Neural cell (in vitro differentiated cells): ENCODE measurements around the gene CES2. TPM values are rescaled to one million over a fixed set of nuclear protein-coding genes. Genes with fewer than 3 reads are reported as not detected.

Experiments
- H2AFZ ChIP-seq: fragments of 200-600, 300-800 bp; sonication (generic), shearing (Covaris generic); 2 replicates; pipeline ENCODE4 v1.6.0; 2014; ENCODE audit warnings: low read depth, mild to moderate bottlenecking, antibody characterized with exemption, low read length, moderate library complexity
- H3F3A ChIP-seq: fragments of 200-600 bp; shearing (Covaris generic); 2 replicates; pipeline ENCODE4 v1.6.1; 2016; ENCODE audit warnings: mild to moderate bottlenecking, moderate library complexity, mixed read lengths, antibody characterized with exemption, low read length; ENCODE audit not compliant: insufficient read depth, poor library complexity, severe bottlenecking
- H3K27ac ChIP-seq: fragments of 200-600, 300-800 bp; sonication (generic), shearing (Covaris generic); 2 replicates; pipeline ENCODE4 v1.5.1; 2014; ENCODE audit warnings: mild to moderate bottlenecking, low read length, moderate library complexity
- H3K27me3 ChIP-seq: fragments of 300-800, 200-600 bp; sonication (generic), shearing (Covaris generic); 2 replicates; pipeline ENCODE4 v1.6.0; 2014; ENCODE audit warnings: mild to moderate bottlenecking, low read depth, low read length, moderate library complexity; ENCODE audit not compliant: insufficient read depth
- H3K36me3 ChIP-seq: fragments of 300-800, 200-600 bp; sonication (generic), shearing (Covaris generic); 2 replicates; pipeline ENCODE4 v1.5.1; 2014; ENCODE audit warnings: mild to moderate bottlenecking, antibody characterized with exemption, low read length, moderate library complexity; ENCODE audit not compliant: insufficient read depth
- H3K4me2 ChIP-seq: fragments of 300-800, 200-600 bp; sonication (generic), shearing (Covaris generic); 2 replicates; pipeline ENCODE4 v1.6.0; 2014; ENCODE audit warnings: mild to moderate bottlenecking, low read length
- H3K4me3 ChIP-seq: fragments of 300-800, 200-600 bp; sonication (generic), shearing (Covaris generic); 2 replicates; pipeline ENCODE4 v1.5.1; 2014; ENCODE audit warnings: mild to moderate bottlenecking, low read length, moderate library complexity
- H3K79me2 ChIP-seq: fragments of 200-600 bp; shearing (Covaris generic); replicated peaks from 2 replicates; pipeline ENCODE4 v1.6.0; 2014; ENCODE audit warnings: mild to moderate bottlenecking, low read length, moderate library complexity; ENCODE audit not compliant: insufficient read depth
- H3K9ac ChIP-seq: fragments of 300-800, 200-600 bp; sonication (generic), shearing (Covaris generic); 2 replicates; pipeline ENCODE4 v1.6.1; 2016; ENCODE audit warnings: mild to moderate bottlenecking, low read length, mixed read lengths
- H3K9me2 ChIP-seq: fragments of 200-600 bp; shearing (Covaris generic); 2 replicates; pipeline ENCODE4 v1.6.1; 2016; ENCODE audit warnings: mild to moderate bottlenecking, low read length, mixed read lengths; ENCODE audit not compliant: insufficient read depth
- H3K9me3 ChIP-seq: fragments of 200-600, 300-800 bp; sonication (generic), shearing (Covaris generic); 2 replicates; pipeline ENCODE4 v1.6.1; 2016; ENCODE audit warnings: mild to moderate bottlenecking, mixed run types, low read length, moderate library complexity, mixed read lengths
- H4K20me1 ChIP-seq: fragments of 200-600 bp; shearing (Covaris generic); 2 replicates; pipeline ENCODE4 v1.6.1; 2016; ENCODE audit warnings: mild to moderate bottlenecking, mixed run types; ENCODE audit not compliant: insufficient read depth
- EP300 ChIP-seq: fragments of 450-650 bp; conservative IDR thresholded peaks from 2 replicates; pipeline ENCODE4 v1.6.1; 2014; ENCODE audit warnings: antibody characterized with exemption, mild to moderate bottlenecking, moderate library complexity; ENCODE audit not compliant: poor library complexity, severe bottlenecking
- EZH2 ChIP-seq: fragments of 200-600, 300-800 bp; shearing (Covaris generic), sonication (generic); IDR thresholded peaks from 2 replicates; pipeline ENCODE4 v1.6.1; 2014; ENCODE audit warnings: antibody characterized with exemption, low read length, borderline replicate concordance, mild to moderate bottlenecking; ENCODE audit not compliant: insufficient read depth, poor library complexity, severe bottlenecking
- MXI1 ChIP-seq: fragments of 450-650 bp; conservative IDR thresholded peaks from 2 replicates; pipeline ENCODE4 v1.6.1; 2014; ENCODE audit warnings: antibody characterized with exemption, mild to moderate bottlenecking; ENCODE audit not compliant: poor library complexity, severe bottlenecking
- POLR2AphosphoS5 ChIP-seq: IDR thresholded peaks from 2 replicates; pipeline ENCODE4 v1.6.1; 2012
- RAD21 ChIP-seq: fragments of 450-650 bp; conservative IDR thresholded peaks from 2 replicates; pipeline ENCODE4 v1.6.1; 2014; ENCODE audit warnings: antibody characterized with exemption, mild to moderate bottlenecking, moderate library complexity
- SMC3 ChIP-seq: fragments of 450-650 bp; conservative IDR thresholded peaks from 2 replicates; pipeline ENCODE4 v1.6.1; 2014; ENCODE audit warnings: antibody characterized with exemption, mild to moderate bottlenecking, moderate library complexity; ENCODE audit not compliant: poor library complexity
- TAF1 ChIP-seq: IDR thresholded peaks from 2 replicates; pipeline ENCODE4 v1.6.1; 2012; ENCODE audit warnings: low read depth
- polyA plus RNA-seq: library from polyadenylated mRNA; depleted of rRNA; stranded (reverse); fragments of >200 nt; gene quantifications from 2 replicates; pipeline ENCODE4 v1.2.3, GENCODE V29; 2014
- TF ChIP-seq, protein P1 (sequence below): IDR thresholded peaks from 2 replicates; pipeline ENCODE4 v1.6.1; 2012; ENCODE audit warnings: borderline replicate concordance
- TF ChIP-seq, protein P2 (sequence below): fragments of 450-650 bp; IDR thresholded peaks from 2 replicates; pipeline ENCODE4 v1.5.1; 2014; ENCODE audit warnings: antibody characterized with exemption, mild to moderate bottlenecking, moderate library complexity; ENCODE audit not compliant: poor library complexity, severe bottlenecking

The CES2 gene
- polyA plus RNA-seq, 1 donor from 2014 or later = 22.9 TPM

DNA sequence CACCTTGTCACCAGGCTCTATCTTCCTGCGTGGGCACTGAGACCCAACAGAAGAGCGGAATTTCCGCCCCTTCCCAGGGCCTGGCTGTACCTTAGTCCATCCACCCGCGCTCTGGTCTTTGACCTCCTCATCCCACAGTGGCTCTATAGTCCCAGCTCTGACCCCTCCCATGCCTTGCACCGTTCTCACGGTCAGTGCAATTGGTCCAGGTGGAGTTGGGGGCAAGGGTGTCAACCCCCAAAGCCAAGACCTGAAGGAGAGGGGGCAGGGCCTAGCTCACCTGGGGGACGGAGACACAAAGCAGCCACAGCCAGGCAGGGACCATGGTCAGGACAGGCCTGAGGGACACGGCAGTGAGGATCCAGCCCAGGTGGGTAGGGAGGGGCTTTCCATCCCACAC, 17.6 kb upstream of the CES2 start:
- Histone ChIP-seq H3F3A (no peaks in the 10 kb centered on the region), H3K4me3 (no peak overlapping the region), H3K4me2 (no peak overlapping the region), H4K20me1 (no peaks in the 10 kb centered on the region), H3K9me3 (no peaks in the 10 kb centered on the region), H3K79me2 (no peaks in the 10 kb centered on the region), H3K9me2 (no peaks in the 10 kb centered on the region), H3K27ac (no peak overlapping the region), H3K27me3 (no peaks in the 10 kb centered on the region), H2AFZ (no peak overlapping the region), H3K36me3 (no peaks in the 10 kb centered on the region), H3K9ac (no peak overlapping the region)
- TF ChIP-seq, protein P1, sequence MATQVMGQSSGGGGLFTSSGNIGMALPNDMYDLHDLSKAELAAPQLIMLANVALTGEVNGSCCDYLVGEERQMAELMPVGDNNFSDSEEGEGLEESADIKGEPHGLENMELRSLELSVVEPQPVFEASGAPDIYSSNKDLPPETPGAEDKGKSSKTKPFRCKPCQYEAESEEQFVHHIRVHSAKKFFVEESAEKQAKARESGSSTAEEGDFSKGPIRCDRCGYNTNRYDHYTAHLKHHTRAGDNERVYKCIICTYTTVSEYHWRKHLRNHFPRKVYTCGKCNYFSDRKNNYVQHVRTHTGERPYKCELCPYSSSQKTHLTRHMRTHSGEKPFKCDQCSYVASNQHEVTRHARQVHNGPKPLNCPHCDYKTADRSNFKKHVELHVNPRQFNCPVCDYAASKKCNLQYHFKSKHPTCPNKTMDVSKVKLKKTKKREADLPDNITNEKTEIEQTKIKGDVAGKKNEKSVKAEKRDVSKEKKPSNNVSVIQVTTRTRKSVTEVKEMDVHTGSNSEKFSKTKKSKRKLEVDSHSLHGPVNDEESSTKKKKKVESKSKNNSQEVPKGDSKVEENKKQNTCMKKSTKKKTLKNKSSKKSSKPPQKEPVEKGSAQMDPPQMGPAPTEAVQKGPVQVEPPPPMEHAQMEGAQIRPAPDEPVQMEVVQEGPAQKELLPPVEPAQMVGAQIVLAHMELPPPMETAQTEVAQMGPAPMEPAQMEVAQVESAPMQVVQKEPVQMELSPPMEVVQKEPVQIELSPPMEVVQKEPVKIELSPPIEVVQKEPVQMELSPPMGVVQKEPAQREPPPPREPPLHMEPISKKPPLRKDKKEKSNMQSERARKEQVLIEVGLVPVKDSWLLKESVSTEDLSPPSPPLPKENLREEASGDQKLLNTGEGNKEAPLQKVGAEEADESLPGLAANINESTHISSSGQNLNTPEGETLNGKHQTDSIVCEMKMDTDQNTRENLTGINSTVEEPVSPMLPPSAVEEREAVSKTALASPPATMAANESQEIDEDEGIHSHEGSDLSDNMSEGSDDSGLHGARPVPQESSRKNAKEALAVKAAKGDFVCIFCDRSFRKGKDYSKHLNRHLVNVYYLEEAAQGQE = no peak
- TF ChIP-seq POLR2AphosphoS5 (no peak), TAF1 (no peak), SMC3 (no peak), RAD21 (no peak), MXI1 (no peak), EZH2 (no peak), EP300 (no peak)
- TF ChIP-seq, protein P2, sequence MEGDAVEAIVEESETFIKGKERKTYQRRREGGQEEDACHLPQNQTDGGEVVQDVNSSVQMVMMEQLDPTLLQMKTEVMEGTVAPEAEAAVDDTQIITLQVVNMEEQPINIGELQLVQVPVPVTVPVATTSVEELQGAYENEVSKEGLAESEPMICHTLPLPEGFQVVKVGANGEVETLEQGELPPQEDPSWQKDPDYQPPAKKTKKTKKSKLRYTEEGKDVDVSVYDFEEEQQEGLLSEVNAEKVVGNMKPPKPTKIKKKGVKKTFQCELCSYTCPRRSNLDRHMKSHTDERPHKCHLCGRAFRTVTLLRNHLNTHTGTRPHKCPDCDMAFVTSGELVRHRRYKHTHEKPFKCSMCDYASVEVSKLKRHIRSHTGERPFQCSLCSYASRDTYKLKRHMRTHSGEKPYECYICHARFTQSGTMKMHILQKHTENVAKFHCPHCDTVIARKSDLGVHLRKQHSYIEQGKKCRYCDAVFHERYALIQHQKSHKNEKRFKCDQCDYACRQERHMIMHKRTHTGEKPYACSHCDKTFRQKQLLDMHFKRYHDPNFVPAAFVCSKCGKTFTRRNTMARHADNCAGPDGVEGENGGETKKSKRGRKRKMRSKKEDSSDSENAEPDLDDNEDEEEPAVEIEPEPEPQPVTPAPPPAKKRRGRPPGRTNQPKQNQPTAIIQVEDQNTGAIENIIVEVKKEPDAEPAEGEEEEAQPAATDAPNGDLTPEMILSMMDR = no peak

DNA sequence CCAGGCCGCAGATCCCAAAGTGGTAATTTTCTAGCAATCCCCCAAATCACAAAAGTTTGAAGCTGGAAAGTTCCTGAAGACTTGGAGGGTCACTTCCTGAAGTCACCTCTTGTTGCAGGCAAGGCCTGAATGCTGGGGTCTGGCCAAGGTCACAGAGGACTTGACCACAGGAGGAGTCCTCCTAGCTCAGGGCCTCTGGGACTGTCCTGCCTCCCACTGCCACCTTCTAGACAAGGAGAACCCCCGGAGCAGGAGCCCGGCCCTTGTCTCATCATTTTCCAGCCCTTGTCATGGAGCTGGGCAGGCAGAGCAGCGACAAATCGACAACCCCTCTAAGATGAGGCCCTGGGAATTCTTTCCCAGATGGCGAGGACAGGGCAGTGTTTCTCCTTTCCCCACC, 17.0 kb upstream of the CES2 start:
- Histone ChIP-seq H4K20me1 (no peaks in the 10 kb centered on the region), H3K9ac (no peak overlapping the region), H3K9me3 (no peaks in the 10 kb centered on the region), H3K79me2 (no peaks in the 10 kb centered on the region), H3F3A (no peaks in the 10 kb centered on the region), H3K4me3 (no peak overlapping the region), H3K27ac (no peak overlapping the region), H2AFZ (no peak overlapping the region), H3K27me3 (peaks cover 6% of the 10 kb centered on the region), H3K9me2 (no peaks in the 10 kb centered on the region), H3K36me3 (no peaks in the 10 kb centered on the region), H3K4me2 (no peak overlapping the region)
- TF ChIP-seq, protein P2 = no peak
- no peak for TF ChIP-seq SMC3
- no peak for TF ChIP-seq RAD21
